ENCODE data around the gene ACTMAP.

Gene ACTMAP

GRCh38 chr19:40762754-40763470 is 12.6 kb upstream of the ACTMAP start:
- DNase-seq (ENCODE audit: low read depth) = no peak
- H3K4me3 ChIP-seq (ENCODE audit: low read depth, low read length) = no peak overlapping the region
- no peak for TF ChIP-seq CTCF (IDR thresholded peaks at IDR 0.05; ENCODE audit: insufficient read depth, low read depth, low read length, missing control alignments)

- no peak for DNase-seq (ENCODE audit: low read depth)
- no peak overlapping the region for H3K4me3 ChIP-seq (ENCODE audit: low read depth, low read length)
- TF ChIP-seq CTCF (IDR thresholded peaks at IDR 0.05; ENCODE audit: insufficient read depth, low read depth, low read length, missing control alignments) = no peak
Observed at GRCh38 chr19:40759352-40759751, 9.1 kb upstream of the ACTMAP start.

- no peak for TF ChIP-seq CTCF (IDR thresholded peaks at IDR 0.05; ENCODE audit: insufficient read depth, low read depth, low read length, missing control alignments)
- no peak overlapping the region for H3K4me3 ChIP-seq (ENCODE audit: low read depth, low read length)
- no peak for DNase-seq (ENCODE audit: low read depth)
Observed at GRCh38 chr19:40758491-40758890, 8.2 kb upstream of the ACTMAP start.

GRCh38 chr19:40756502-40757110 is 6.3 kb upstream of the ACTMAP start:
- DNase-seq (ENCODE audit: low read depth) = no peak
- no peak for TF ChIP-seq CTCF (IDR thresholded peaks at IDR 0.05; ENCODE audit: insufficient read depth, low read depth, low read length, missing control alignments)
- H3K4me3 ChIP-seq (ENCODE audit: low read depth, low read length) = no peak overlapping the region

GRCh38 chr19:40755791-40756190 is 5.5 kb upstream of the ACTMAP start:
- H3K4me3 ChIP-seq (ENCODE audit: low read depth, low read length) = no peak overlapping the region
- no peak for TF ChIP-seq CTCF (IDR thresholded peaks at IDR 0.05; ENCODE audit: insufficient read depth, low read depth, low read length, missing control alignments)
- no peak for DNase-seq (ENCODE audit: low read depth)

GRCh38 chr19:40755248-40755624 is 5.0 kb upstream of the ACTMAP start:
- H3K4me3 ChIP-seq (ENCODE audit: low read depth, low read length) = no peak overlapping the region
- no peak for TF ChIP-seq CTCF (IDR thresholded peaks at IDR 0.05; ENCODE audit: insufficient read depth, low read depth, low read length, missing control alignments)
- DNase-seq (ENCODE audit: low read depth) = no peak

Data from GM12865 (cell line).